ENCODE data around the gene WFDC12. TPM values are rescaled to one million over a fixed set of nuclear protein-coding genes. Genes with fewer than 3 reads are reported as not detected.

The WFDC12 gene
- polyA plus RNA-seq, 10 donors: not detected

DNA sequence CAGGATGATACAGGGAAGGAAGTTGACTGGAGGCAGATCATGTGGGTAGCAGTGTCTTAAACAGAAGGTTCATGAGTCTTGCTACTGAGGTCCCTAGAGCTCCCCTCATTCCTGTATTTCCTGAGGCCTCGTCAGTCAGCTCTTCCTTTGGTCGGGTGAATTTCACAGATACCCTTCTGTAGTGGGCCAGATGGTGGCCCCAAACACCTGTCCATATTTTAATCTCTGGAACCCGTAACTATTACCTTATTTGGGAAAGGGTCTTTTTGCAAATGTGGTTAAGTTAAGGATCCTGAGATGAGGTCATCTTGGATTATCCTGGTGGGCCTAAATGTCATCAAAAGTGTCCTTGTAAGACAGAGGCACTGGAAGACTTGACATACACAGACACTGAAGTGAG, 32.9 kb downstream of the WFDC12 start:
- DNase-seq: no peak

GRCh38 chr20:45090481-45090880, 33.8 kb downstream of the WFDC12 start:
- no peak for DNase-seq

GRCh38 chr20:45088247-45088646, 36.0 kb downstream of the WFDC12 start:
- DNase-seq: peak in 1 of 3 donors; percentile 75

GRCh38 chr20:45087814-45088213, 36.5 kb downstream of the WFDC12 start:
- no peak for DNase-seq

DNA sequence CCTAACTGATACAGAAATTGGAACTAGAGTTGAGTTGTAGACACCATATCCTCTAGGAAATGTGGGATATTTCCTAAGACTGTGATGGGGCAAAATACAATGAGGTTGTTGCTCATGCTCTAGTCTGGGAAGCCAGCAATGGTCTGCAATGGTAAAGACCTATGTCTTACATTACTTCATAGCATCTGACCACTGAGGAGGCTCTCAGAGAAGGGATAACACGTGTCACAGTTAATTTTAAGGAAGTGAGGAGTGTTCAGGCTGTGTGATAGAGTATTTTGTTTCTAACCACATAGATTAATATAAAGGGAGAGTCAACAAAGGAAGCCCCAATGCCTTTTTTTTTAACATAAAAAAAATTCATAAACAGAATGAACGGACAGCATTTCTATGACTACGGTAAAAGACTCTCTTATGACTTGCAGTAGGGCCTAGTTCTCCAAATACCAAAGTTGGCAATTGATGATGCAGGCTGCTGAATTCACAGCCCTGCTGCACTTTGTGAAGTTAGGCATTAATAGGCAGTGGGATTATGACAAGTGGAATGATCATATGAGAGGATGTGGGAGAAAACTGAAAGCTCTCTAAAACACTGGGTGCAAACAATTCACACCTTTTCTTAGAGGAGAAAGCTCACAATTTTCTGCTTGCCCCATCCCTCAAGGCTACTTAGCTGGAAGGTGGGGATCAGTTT, 37.0 kb downstream of the WFDC12 start:
- no peak for DNase-seq

DNA sequence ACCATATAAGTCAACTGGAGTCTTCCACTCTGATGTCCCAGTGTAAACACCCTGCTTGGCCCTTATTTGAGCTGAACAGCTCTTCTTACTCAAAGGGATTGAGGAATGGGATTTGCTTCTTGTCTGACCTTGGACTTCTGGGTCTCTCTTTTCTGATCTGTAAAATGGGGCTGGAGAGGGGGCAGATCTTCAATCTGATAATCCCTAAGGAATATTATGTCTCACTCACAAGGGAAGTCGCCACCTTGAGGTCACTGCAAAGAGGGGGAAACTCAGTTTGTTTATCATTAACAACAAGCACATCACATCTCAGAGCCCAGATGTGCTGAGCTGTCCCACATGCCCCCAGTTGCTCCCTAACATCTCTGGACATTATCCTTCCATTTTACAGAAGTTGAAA, 38.4 kb downstream of the WFDC12 start:
- DNase-seq: no peak

DNA sequence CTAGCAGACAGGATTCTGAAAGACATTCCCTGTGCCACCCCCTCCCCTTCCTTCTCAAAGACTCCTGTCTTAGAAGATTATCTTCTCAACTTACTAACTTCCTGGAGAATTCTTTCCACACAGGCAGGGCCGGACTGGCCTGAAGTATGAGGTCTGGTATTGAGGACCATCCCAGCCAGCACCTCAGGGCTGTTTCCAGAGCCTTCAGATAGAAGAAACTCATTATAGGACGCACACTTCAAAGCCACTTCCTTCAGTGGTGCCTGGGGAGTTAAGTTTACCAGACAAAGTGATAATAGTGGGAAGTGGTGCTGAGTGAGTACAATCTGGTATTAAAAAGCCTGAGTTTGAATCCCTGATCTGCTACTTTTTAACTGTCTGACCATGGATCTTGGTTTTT, 39.0 kb downstream of the WFDC12 start:
- DNase-seq: no peak

- DNase-seq: no peak
Observed at GRCh38 chr20:45083127-45083526, 41.1 kb downstream of the WFDC12 start.

- DNase-seq: no peak
Observed at GRCh38 chr20:45082468-45082867, 41.8 kb downstream of the WFDC12 start.

- DNase-seq: no peak
Observed at GRCh38 chr20:45080867-45081624, 43.2 kb downstream of the WFDC12 start.

- DNase-seq: no peak
Observed at GRCh38 chr20:45077559-45077958, 46.7 kb downstream of the WFDC12 start.

Other genes with a start within 250 kb of the WFDC12 start
- 100 to 1,000 TPM in 8 of 10 donors, 10 to 100 TPM in 2; 90.6 to 127 (median 108) TPM for gene YWHAB, start 238.8 kb downstream of the WFDC12 start, polyA plus RNA-seq (ENCODE audit: insufficient read length in 10 of 10)
- 10 to 100 TPM in 7 of 10 donors, 1 to 10 TPM in 3; 7.4 to 31.8 (median 13.0) TPM for gene PABPC1L, start 214.4 kb downstream of the WFDC12 start, polyA plus RNA-seq (ENCODE audit: insufficient read length in 10 of 10)
- gene TOMM34, start 164.1 kb downstream of the WFDC12 start, polyA plus RNA-seq (ENCODE audit: insufficient read length in 10 of 10): 10 to 100 TPM; 12.2 to 18.8 (median 13.6) TPM
- gene STK4, start 158.0 kb downstream of the WFDC12 start, polyA plus RNA-seq (ENCODE audit: insufficient read length in 10 of 10): 10 to 100 TPM in 7 of 10 donors, 1 to 10 TPM in 3; 7.6 to 13.4 (median 11.5) TPM
- under 1 TPM in 9 of 10 donors, not detected in 1; 0.03 to 0.18 (median 0.07) TPM for gene KCNS1, start 23.3 kb downstream of the WFDC12 start, polyA plus RNA-seq (ENCODE audit: insufficient read length in 10 of 10)
- under 1 TPM in 2 of 10 donors, not detected in 8; 0.62 to 0.69 TPM for gene WFDC5, start 9.3 kb downstream of the WFDC12 start, polyA plus RNA-seq (ENCODE audit: insufficient read length in 10 of 10)
- gene PI3, start 50.4 kb upstream of the WFDC12 start, polyA plus RNA-seq (ENCODE audit: insufficient read length in 10 of 10): not detected
- under 1 TPM in 1 of 10 donors, not detected in 9; 0.07 TPM for gene SEMG1, start 82.6 kb upstream of the WFDC12 start, polyA plus RNA-seq (ENCODE audit: insufficient read length in 10 of 10)
- not detected for gene SEMG2, start 96.9 kb upstream of the WFDC12 start, polyA plus RNA-seq (ENCODE audit: insufficient read length in 10 of 10)
- gene SLPI, start 130.1 kb upstream of the WFDC12 start, polyA plus RNA-seq (ENCODE audit: insufficient read length in 10 of 10): under 1 TPM in 3 of 10 donors, not detected in 7; 0.34 to 0.71 (median 0.69) TPM
- under 1 TPM in 1 of 10 donors, not detected in 9; 0.14 TPM for gene RBPJL, start 182.4 kb upstream of the WFDC12 start, polyA plus RNA-seq (ENCODE audit: insufficient read length in 10 of 10)
- gene MATN4, start 183.8 kb upstream of the WFDC12 start, polyA plus RNA-seq (ENCODE audit: insufficient read length in 10 of 10): 1 to 10 TPM in 2 of 10 donors, under 1 TPM in 8; 0.34 to 2.5 (median 0.63) TPM
- gene SDC4, start 224.0 kb upstream of the WFDC12 start, polyA plus RNA-seq (ENCODE audit: insufficient read length in 10 of 10): 10 to 100 TPM in 3 of 10 donors, 1 to 10 TPM in 7; 4.6 to 15.3 (median 7.7) TPM
- gene SYS1, start 238.7 kb upstream of the WFDC12 start, polyA plus RNA-seq (ENCODE audit: insufficient read length in 10 of 10): 10 to 100 TPM; 13.7 to 17.9 (median 15.9) TPM